ENCODE data around the gene CDH8. TPM values are rescaled to one million over a fixed set of nuclear protein-coding genes. Genes with fewer than 3 reads are reported as not detected.

Gene CDH8
- total RNA-seq, 4 donors from 2014 or later: not detected

DNA sequence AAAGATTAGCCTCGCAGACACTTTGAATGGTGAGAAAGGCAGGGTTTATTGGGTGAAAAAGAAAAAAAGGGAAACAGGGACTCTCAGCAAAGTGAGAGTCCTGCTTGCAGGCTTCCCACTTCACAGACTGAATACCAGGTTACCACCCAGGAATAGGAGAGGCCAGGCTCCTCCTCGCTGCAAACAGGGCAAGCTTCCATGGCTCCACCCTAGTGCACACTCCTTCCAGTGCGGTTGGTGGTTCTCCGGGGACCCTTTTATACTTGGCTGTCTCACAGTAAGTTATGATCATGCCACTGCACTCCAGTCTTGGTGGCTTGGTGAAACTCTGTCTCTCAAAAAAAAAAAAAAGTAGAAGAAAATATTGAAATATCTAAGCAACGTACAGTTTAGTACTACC lies 30.5 kb upstream of the CDH8 start:
- no peak for DNase-seq (ENCODE audit: low spot score)

DNA sequence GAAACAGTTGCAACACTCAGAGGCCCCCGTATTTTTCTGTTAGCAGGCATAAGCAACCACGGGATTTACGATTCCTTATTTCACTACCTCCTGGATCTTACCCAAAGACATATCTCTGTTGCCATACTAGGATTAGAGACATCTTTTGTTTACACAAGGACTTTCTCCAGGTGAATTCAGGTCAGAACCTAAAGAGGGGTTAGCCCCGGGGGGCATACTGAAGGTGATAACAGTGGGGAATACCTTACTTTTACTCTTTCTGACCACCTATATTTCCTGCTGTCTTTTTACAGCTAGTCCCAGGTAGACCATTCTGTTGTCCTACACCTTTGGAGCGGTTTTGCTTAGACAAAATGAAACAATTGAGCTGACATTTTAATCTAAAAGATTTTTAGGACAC lies 27.9 kb upstream of the CDH8 start:
- ATAC-seq (ENCODE audit: low FRiP score): no peak
- TF ChIP-seq, protein P1, sequence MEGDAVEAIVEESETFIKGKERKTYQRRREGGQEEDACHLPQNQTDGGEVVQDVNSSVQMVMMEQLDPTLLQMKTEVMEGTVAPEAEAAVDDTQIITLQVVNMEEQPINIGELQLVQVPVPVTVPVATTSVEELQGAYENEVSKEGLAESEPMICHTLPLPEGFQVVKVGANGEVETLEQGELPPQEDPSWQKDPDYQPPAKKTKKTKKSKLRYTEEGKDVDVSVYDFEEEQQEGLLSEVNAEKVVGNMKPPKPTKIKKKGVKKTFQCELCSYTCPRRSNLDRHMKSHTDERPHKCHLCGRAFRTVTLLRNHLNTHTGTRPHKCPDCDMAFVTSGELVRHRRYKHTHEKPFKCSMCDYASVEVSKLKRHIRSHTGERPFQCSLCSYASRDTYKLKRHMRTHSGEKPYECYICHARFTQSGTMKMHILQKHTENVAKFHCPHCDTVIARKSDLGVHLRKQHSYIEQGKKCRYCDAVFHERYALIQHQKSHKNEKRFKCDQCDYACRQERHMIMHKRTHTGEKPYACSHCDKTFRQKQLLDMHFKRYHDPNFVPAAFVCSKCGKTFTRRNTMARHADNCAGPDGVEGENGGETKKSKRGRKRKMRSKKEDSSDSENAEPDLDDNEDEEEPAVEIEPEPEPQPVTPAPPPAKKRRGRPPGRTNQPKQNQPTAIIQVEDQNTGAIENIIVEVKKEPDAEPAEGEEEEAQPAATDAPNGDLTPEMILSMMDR (IDR thresholded peaks at IDR 0.05): no peak
- DNase-seq (ENCODE audit: low spot score): no peak

More for the DNA sequence above, 30.5 kb upstream of the CDH8 start:
- TF ChIP-seq, protein P1 (IDR thresholded peaks at IDR 0.05): no peak
- ATAC-seq (ENCODE audit: low FRiP score): no peak

DNA sequence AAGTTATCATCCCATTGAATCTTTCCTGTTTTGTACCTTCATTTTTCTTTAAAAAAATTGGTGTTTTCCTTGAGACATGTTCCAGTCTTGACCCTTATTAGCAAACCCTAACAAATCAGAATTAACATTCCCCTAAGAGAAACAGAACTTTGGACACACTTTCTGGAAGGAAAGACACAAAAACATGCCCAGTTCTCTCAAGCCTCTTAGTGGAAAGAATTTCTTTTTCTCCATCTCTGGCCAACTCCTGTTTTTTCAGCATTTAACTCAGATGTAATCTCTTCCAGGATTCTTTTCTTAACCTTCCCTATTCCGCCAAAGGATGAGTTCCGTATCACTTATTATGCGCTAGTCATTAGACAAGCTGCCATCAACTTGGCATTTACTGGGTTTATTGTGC lies 23.9 kb upstream of the CDH8 start:
- DNase-seq (ENCODE audit: low spot score) (no peak), ATAC-seq (ENCODE audit: low FRiP score) (no peak)
- TF ChIP-seq, protein P1 (IDR thresholded peaks at IDR 0.05): no peak

DNA sequence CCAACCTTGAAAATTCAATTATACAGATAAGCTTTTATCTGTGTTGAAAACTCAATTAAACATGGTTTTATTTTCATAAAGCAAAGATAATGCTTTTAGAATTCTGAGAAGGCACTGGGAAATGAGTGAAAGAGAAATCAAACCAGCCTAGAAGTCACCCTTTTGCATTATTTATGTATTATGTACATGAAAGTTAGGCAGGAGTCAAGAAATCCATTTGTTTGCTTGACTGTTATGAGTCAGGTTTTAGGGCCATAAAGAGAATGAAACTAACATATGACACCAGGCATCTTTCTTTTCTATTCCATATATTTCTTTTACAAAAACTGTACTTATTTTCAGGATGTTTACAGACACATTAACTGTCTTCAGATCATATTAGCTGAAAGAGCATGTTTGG lies 23.3 kb upstream of the CDH8 start:
- no peak for ATAC-seq (ENCODE audit: low FRiP score)
- DNase-seq (ENCODE audit: low spot score): no peak
- TF ChIP-seq, protein P1 (IDR thresholded peaks at IDR 0.05): no peak

DNA sequence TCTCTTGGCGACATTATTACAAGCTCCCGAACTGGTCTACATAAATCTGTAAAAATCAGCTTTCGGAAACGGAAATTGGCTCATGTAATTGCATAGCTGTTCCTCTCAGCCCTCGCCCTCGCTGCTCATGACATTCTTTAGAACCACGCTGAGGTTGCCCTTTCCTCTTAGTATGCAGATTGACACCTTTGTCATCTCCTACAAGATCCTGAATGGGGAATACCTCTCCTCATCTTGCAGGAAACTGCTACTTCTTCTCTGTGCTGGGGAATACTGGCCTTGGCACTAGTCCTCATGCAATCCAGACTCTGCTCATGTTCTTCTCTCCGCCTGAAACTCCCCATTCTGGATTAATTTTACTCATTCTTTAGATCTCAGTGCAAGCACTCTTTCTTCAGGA lies 22.2 kb upstream of the CDH8 start:
- DNase-seq (ENCODE audit: low spot score): no peak
- TF ChIP-seq, protein P1 (IDR thresholded peaks at IDR 0.05): no peak
- no peak for ATAC-seq (ENCODE audit: low FRiP score)

DNA sequence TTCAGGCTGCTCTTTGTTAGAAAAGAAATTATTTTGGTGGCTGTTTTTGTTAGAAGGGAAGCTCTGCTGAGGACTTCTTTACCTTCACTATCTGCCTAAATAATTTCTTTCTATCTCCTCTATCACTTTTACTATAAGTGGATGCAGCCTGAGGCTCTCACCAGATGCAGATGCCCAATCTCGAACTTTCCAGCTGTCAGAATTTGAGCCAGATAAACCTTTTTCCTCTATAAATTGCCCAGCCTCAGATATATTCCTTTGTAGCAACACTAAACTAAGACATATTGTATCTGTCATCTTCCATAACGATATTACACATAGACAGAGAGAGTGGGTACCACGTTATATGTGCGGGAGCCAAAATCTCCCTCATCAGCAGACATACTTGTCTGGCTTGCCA lies 15.7 kb upstream of the CDH8 start:
- ATAC-seq (ENCODE audit: low FRiP score) (no peak), DNase-seq (ENCODE audit: low spot score) (no peak)
- TF ChIP-seq, protein P1 (IDR thresholded peaks at IDR 0.05): no peak

DNA sequence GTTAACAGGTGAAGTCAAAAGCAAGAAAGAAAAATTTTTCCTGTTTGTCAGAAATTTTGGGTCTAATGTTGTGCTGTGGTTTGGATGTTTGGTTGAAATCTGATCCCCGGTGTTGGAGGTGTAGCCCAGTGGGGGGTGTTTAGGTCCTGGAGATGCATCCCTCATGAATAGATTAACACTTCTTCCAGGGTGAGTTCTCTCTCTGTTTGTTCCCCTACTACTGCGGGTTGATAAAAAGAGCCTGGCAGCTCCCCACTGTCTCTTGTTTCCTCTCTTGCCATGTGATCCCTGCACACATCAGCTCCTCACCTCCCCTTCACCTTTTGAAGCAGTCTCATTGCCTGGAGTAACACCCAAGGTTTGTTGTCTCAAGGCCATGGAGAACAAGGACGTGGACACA lies 14.6 kb upstream of the CDH8 start:
- TF ChIP-seq, protein P1 (IDR thresholded peaks at IDR 0.05): no peak
- ATAC-seq (ENCODE audit: low FRiP score) (no peak), DNase-seq (ENCODE audit: low spot score) (no peak)

All from omental fat pad (tissue), 4 donors.